Mesenchymal stem cell (in vitro differentiated cells and primary cell): ENCODE measurements around the gene RBM22.

ENCODE experiments used
- DNase-seq: peaks from one replicate; pipeline ENCODE4 v3.0.0-alpha.2; 2013
- H2AFZ ChIP-seq: one replicate; pipeline ENCODE4 v1.6.1; 2013; ENCODE audit warnings: low read depth, mild to moderate bottlenecking, control low read depth, inconsistent platforms, low read length, moderate library complexity
- H2AK5ac ChIP-seq: 2 replicates; pipeline ENCODE4 v1.6.1; 2013; ENCODE audit warnings: low read length, moderate library complexity, mild to moderate bottlenecking, inconsistent platforms; ENCODE audit not compliant: severe bottlenecking
- H2BK120ac ChIP-seq: one replicate; pipeline ENCODE4 v1.6.1; 2013; ENCODE audit warnings: low read depth, mild to moderate bottlenecking, inconsistent platforms, low read length, moderate library complexity
- H2BK12ac ChIP-seq, 2 experiments: one replicate each; pipeline ENCODE4 v1.6.1; 2013; ENCODE audit warnings: inconsistent platforms in 2 of 2, low read length in 2 of 2, mild to moderate bottlenecking in 2 of 2, moderate library complexity in 2 of 2, control low read depth in 1 of 2
- H2BK15ac ChIP-seq: one replicate; pipeline ENCODE4 v1.6.1; 2013; ENCODE audit warnings: mild to moderate bottlenecking, low read depth, inconsistent platforms; ENCODE audit not compliant: poor library complexity, severe bottlenecking
- H2BK5ac ChIP-seq: 2 replicates; pipeline ENCODE4 v1.6.1; 2013; ENCODE audit warnings: low read depth, mild to moderate bottlenecking, low read length, control low read depth, inconsistent platforms; ENCODE audit not compliant: poor library complexity, severe bottlenecking
- H3K14ac ChIP-seq, 2 experiments: one replicate each; pipeline ENCODE4 v1.6.1; 2013; ENCODE audit warnings: inconsistent platforms in 2 of 2, low read length in 2 of 2, control low read depth in 1 of 2, mild to moderate bottlenecking in 1 of 2, moderate library complexity in 1 of 2
- H3K18ac ChIP-seq, 2 experiments: one replicate each; pipeline ENCODE4 v1.6.1; 2013; ENCODE audit warnings: inconsistent platforms in 2 of 2, low read length in 2 of 2, control low read depth in 1 of 2, low read depth in 1 of 2, mild to moderate bottlenecking in 1 of 2
- H3K23ac ChIP-seq, 2 experiments: one replicate each; pipeline ENCODE4 v1.6.1; 2013; ENCODE audit warnings: inconsistent platforms in 2 of 2, low read length in 2 of 2, mild to moderate bottlenecking in 2 of 2, moderate library complexity in 2 of 2, control low read depth in 1 of 2
- H3K27ac ChIP-seq: 2 replicates; pipeline ENCODE4 v1.5.1; 2013; ENCODE audit warnings: mild to moderate bottlenecking, moderate library complexity, low read length, control low read depth, inconsistent platforms; ENCODE audit not compliant: poor library complexity, severe bottlenecking
- H3K27me3 ChIP-seq, 2 experiments: 2 replicates each; pipeline versions ENCODE4 v1.6.1 to v1.7.0; 2013; ENCODE audit warnings: low read length in 2 of 2, mild to moderate bottlenecking in 2 of 2, moderate library complexity in 2 of 2, control low read depth in 1 of 2, inconsistent platforms in 1 of 2; ENCODE audit not compliant: control insufficient read depth in 1 of 2, insufficient read depth in 1 of 2
- H3K36me3 ChIP-seq, 2 experiments: 2 replicates each; pipeline versions ENCODE4 v1.6.1 to v1.7.0; 2013; ENCODE audit warnings: low read length in 2 of 2, control low read depth in 1 of 2, inconsistent platforms in 1 of 2, low read depth in 1 of 2, mild to moderate bottlenecking in 1 of 2; ENCODE audit not compliant: insufficient read depth in 2 of 2, control insufficient read depth in 1 of 2
- H3K4ac ChIP-seq, 2 experiments: one replicate each; pipeline ENCODE4 v1.6.1; 2013; ENCODE audit warnings: inconsistent platforms in 2 of 2, low read length in 2 of 2, mild to moderate bottlenecking in 2 of 2, moderate library complexity in 2 of 2, control low read depth in 1 of 2, low read depth in 1 of 2
- H3K4me1 ChIP-seq: 2 replicates; pipeline ENCODE4 v1.6.1; 2013; ENCODE audit warnings: low read depth, low read length, control low read depth; ENCODE audit not compliant: control insufficient read depth, insufficient read depth
- H3K4me2 ChIP-seq: 2 replicates; pipeline ENCODE4 v1.6.1; 2013; ENCODE audit warnings: low read length, mild to moderate bottlenecking, inconsistent platforms; ENCODE audit not compliant: poor library complexity, severe bottlenecking
- H3K4me3 ChIP-seq, 2 experiments: 2 replicates each; pipeline versions ENCODE4 v1.5.1 to v1.7.0; 2013; ENCODE audit warnings: low read length in 2 of 2, mild to moderate bottlenecking in 2 of 2, control low read depth in 1 of 2, low read depth in 1 of 2; ENCODE audit not compliant: insufficient read depth in 1 of 2
- H3K79me1 ChIP-seq: replicated peaks from 2 replicates; pipeline ENCODE4 v1.6.1; 2013; ENCODE audit warnings: mild to moderate bottlenecking, control low read depth, low read length, inconsistent platforms; ENCODE audit not compliant: poor library complexity, severe bottlenecking
- H3K9ac ChIP-seq: 2 replicates; pipeline ENCODE4 v1.7.0; 2013; ENCODE audit warnings: mild to moderate bottlenecking, low read length, moderate library complexity
- H3K9me3 ChIP-seq: 2 replicates; pipeline ENCODE4 v1.7.0; 2013; ENCODE audit warnings: mild to moderate bottlenecking, low read length; ENCODE audit not compliant: control insufficient read depth
- H4K8ac ChIP-seq: one replicate; pipeline ENCODE4 v1.6.1; 2013; ENCODE audit warnings: inconsistent platforms, mild to moderate bottlenecking, low read length, moderate library complexity
- H4K91ac ChIP-seq: one replicate; pipeline ENCODE4 v1.6.1; 2013; ENCODE audit warnings: mild to moderate bottlenecking, low read length, inconsistent platforms
- WGBS: methylation state at CpG from one replicate; pipeline ENCODE4 v1.1.7; 2013; ENCODE audit warnings: mixed read lengths; 5-methylcytosine and 5-hydroxymethylcytosine counted together

The RBM22 gene

GRCh38 chr5:150662731-150663516 lies 37.9 kb downstream of the RBM22 start:
- H2BK12ac ChIP-seq: no peak overlapping the region
- H3K18ac ChIP-seq: no peak overlapping the region
- H3K36me3 ChIP-seq: no peaks in the 10 kb centered on the region
- no peak overlapping the region for H3K4ac ChIP-seq
- H3K4me2 ChIP-seq: no peak overlapping the region
- no peak overlapping the region for H4K91ac ChIP-seq
- H3K79me1 ChIP-seq: no peaks in the 10 kb centered on the region
- no peak overlapping the region for H2BK5ac ChIP-seq
- 83% methylated on average over 3 of the region's 4 CpGs for WGBS
- peaks cover 16 to 24% of the 10 kb centered on the region in 2 experiments for H3K27me3 ChIP-seq
- H2AK5ac ChIP-seq: no peak overlapping the region
- H3K27ac ChIP-seq: no peak overlapping the region
- H2BK15ac ChIP-seq: no peak overlapping the region
- no peak overlapping the region for H2AFZ ChIP-seq
- H4K8ac ChIP-seq: no peak overlapping the region
- H3K4me3 ChIP-seq: no peak overlapping the region
- no peak overlapping the region for H3K14ac ChIP-seq
- H3K4me1 ChIP-seq: peaks cover 6% of the 10 kb centered on the region
- no peak overlapping the region for H3K23ac ChIP-seq
- no peaks in the 10 kb centered on the region for H3K9me3 ChIP-seq
- H2BK120ac ChIP-seq: no peak overlapping the region
- H3K9ac ChIP-seq: no peak overlapping the region
- no peak for DNase-seq

DNA sequence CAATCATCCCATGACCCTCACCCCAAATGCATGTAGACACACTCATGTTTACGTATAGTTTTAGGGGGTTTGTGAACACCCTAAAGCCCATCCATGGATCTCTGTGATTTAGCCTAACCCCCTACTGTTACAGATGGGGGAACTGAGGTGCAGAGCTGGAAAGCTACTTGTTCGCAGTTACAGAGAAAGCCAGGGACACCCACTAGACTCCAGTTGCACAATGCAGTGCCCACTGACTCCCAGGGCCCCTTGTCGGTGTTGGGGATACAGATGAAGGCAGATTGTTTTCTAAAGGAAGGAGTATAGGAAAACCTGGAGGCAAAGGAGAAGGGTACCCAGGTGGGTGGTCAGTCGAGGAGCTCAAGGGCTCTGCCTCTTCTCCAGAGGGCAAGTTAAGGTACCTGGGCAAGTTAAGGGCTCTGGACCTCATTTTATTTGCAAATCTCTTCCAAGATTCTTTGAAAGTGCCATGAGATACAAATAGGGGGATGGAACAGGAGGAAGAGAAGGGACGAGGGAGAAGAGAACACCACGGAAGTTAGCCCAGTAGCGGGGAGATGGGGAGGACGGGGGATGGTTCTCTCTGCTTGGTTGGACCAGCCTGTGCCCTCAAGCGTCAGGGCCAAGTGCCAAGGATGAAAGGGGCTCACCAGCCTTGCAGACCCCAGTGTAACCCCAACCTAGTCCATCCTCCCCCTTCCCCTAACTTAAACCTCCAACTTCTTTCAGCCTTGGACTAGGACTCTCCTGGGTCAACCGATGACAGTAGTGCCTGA lies 38.9 kb downstream of the RBM22 start:
- Histone ChIP-seq H3K4me2 (no peak overlapping the region), H3K79me1 (no peaks in the 10 kb centered on the region), H3K23ac (no peak overlapping the region), H2AFZ (no peak overlapping the region), H2AK5ac (no peak overlapping the region), H2BK5ac (no peak overlapping the region), H3K4ac (no peak overlapping the region), H3K9me3 (no peaks in the 10 kb centered on the region), H2BK12ac (no peak overlapping the region), H2BK120ac (no peak overlapping the region), H4K8ac (no peak overlapping the region), H4K91ac (no peak overlapping the region), H3K4me1 (peaks cover 7% of the 10 kb centered on the region), H3K9ac (no peak overlapping the region), H2BK15ac (no peak overlapping the region), H3K36me3 (no peaks in the 10 kb centered on the region), H3K27ac (no peak overlapping the region), H3K14ac (no peak overlapping the region), H3K4me3 (no peak overlapping the region), H3K18ac (no peak overlapping the region), H3K27me3 (peaks cover 16 to 24% of the 10 kb centered on the region in 2 experiments)
- no peak for DNase-seq
- WGBS: 85% methylated on average over 9 of the region's 10 CpGs

GRCh38 chr5:150661086-150661485 lies 39.8 kb downstream of the RBM22 start, which contains the start of gene MYOZ3:
MYOZ3 (plus strand) TSS chr5:150661251; CDS start chr5:150662942, 1,691 bp downstream.
- Histone ChIP-seq H3K27me3 (peaks cover 16 to 24% of the 10 kb centered on the region in 2 experiments), H3K4me3 (no peak within 1 kb of the TSS), H2AFZ (no peak within 1 kb of the TSS), H2BK5ac (no peak within 1 kb of the TSS), H3K27ac (no peak within 1 kb of the TSS), H3K4me2 (no peak within 1 kb of the TSS), H3K4me1 (peaks cover 14% of the 10 kb centered on the region), H3K18ac (no peak within 1 kb of the TSS), H3K36me3 (no peaks in the 10 kb centered on the region), H3K79me1 (no peaks in the 10 kb centered on the region), H3K4ac (no peak within 1 kb of the TSS), H2BK15ac (no peak within 1 kb of the TSS), H2BK120ac (no peak within 1 kb of the TSS), H3K9ac (no peak within 1 kb of the TSS), H3K23ac (no peak within 1 kb of the TSS), H3K14ac (no peak within 1 kb of the TSS), H2BK12ac (no peak within 1 kb of the TSS), H4K91ac (no peak within 1 kb of the TSS), H4K8ac (no peak within 1 kb of the TSS), H2AK5ac (no peak within 1 kb of the TSS), H3K9me3 (no peaks in the 10 kb centered on the region)
- DNase-seq: no peak
- 82% methylated on average over 4 of the region's 7 CpGs for WGBS

DNA sequence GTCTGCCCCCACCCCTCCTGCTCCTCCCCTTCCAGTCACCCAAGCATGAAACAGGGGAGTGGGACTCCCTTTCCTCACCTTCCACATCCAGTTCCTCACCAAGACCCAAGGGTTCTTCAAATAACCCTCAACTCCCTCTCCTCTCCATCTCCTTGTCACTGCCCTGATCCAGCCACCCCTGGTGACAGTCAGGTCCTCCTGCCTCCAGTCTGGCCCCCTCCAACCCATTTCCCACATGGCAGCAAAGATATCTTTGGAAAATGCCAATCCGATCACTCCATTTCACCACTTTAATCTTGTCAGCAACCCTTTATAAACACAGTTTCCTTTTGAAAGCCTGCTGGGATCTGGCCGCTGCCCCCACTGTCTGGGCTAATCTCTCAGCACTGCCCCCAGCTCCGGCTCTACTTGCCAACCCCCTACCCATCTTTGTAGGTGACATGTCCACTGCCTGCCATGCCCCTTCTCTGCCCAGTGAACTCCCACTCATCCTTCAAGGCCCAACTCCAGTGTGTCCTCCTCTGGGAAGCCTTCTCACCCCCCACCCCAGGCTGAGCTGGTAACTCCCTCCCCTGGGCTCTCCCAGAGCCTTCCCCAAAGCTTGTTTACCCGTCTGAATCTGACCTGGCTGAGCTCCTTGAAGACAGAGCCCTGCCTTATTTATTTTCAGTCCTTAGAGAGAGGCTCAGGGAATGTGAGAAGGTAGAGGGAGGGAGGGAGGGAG lies 40.6 kb downstream of the RBM22 start:
- Histone ChIP-seq H2AK5ac (no peak overlapping the region), H3K36me3 (no peaks in the 10 kb centered on the region), H2BK15ac (no peak overlapping the region), H2BK12ac (no peak overlapping the region), H3K9ac (no peak overlapping the region), H2AFZ (no peak overlapping the region), H2BK120ac (no peak overlapping the region), H3K79me1 (no peaks in the 10 kb centered on the region), H3K4ac (no peak overlapping the region), H4K8ac (no peak overlapping the region), H3K4me1 (peaks cover 16% of the 10 kb centered on the region), H3K23ac (no peak overlapping the region), H3K27ac (no peak overlapping the region), H3K14ac (no peak overlapping the region), H2BK5ac (no peak overlapping the region), H3K4me3 (no peak overlapping the region), H3K4me2 (no peak overlapping the region), H3K9me3 (no peaks in the 10 kb centered on the region), H3K18ac (no peak overlapping the region), H3K27me3 (peaks cover 16 to 24% of the 10 kb centered on the region in 2 experiments), H4K91ac (no peak overlapping the region)
- no peak for DNase-seq
- WGBS: 58% methylated on average over 4 of the region's 4 CpGs
